Left forelimb (tissue), 1 donor: ENCODE data around the gene DDB1.
"Not testable (repeated sequence)": the region's sequence is repeated elsewhere in the genome, so short reads cannot be mapped to it uniquely, and the experiment has no call there.

Source experiments
- DNase-seq: peaks from one replicate; pipeline ENCODE4 v3.0.0-alpha.2; 2018; ENCODE audit warnings: low spot score

The DDB1 gene

DNA sequence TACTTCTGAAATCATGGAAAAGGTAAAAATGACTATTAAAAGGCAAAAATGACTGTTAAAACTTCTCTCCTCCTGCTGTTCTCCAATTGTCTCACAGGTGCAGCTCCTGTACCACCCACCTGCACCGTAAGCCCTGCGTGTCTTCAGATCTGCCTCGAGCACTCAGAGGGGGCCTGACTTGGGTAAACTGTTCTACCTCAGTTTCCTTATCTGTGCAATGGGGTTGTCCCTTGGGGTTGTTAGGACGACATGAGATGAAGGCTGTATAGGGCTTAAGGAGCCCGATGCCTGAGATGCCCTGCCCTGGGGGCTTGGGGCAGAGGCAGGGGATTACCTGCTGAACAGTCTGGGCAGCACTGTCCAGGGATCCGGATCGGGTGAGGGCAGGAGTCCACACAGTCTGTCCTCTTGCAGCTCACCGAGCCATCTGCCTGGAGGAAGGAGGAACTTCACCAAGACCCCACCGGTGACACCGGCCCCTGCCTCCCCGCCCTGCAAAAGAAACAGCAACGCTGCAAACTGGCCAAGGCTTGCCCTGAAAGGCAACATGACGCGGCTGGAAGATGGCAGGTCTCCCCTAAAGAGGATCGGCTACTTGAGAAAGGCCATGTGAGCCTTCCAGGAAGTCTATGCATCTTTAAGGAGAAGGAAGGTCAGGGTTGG is 64.2 kb downstream of the DDB1 start:
- no peak for DNase-seq

- no peak for DNase-seq
Observed at GRCh38 chr11:61267437-61267841, 65.5 kb downstream of the DDB1 start.

DNA sequence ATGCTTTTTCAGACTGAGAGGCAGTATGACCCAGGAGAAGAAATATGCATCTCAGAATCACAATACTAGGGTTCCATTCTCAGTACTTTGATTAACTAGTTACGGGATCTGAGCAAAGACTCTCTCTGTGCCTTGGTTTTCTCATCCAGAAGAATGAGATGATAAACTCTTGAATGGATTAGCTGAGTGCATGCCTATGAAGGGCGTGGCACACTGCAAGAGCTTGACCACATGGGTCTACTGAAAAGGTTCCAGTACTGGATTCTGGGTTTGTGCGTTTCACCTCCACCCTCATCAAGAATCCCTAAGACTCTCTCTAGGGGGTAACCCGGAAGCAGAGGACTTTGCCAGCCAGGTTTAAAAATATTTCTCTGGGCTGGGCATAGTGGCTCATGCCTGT is 66.3 kb downstream of the DDB1 start:
- no peak for DNase-seq

DNA sequence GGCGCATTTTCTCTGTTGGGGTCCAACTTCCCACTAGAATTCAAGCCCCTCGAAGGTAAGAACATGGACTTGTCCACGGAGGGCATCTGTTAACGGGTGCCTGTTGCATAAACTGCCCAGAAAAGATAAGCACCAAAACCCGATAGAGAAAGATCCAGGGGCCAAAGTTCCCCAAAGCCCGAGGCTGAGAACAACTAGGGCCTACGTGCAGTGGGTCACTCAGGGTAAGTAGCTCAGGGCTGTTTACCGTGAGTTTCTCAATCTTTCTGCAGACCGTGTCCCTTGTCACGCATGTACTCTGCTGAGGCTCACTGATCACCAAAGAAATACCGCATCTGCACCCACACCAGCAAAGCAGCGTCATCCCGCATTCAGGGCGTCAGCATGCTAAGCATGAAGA is 67.5 kb downstream of the DDB1 start:
- DNase-seq: no peak

GRCh38 chr11:61264795-61265194 is 68.1 kb downstream of the DDB1 start:
- DNase-seq: no peak

GRCh38 chr11:61264371-61264770 is 68.5 kb downstream of the DDB1 start:
- no peak for DNase-seq

DNA sequence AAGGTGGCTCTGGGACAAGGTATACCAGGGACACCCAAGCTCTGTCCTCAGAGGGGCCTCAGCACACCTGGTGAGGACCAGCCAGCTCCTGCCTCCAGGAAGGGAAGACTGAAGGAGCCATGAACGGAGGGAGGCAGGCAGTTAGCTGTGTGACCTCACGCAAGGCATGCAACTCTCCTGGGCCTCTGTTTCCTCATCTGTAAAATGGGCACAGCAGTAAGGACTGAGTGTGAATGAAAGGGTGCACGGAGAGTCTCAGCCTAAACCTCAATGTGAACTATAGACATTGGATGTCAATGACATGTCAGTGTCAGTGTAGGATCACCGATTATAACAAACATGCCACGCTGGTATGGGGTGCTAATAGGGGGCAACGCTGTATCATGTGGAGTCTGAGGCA is 73.5 kb downstream of the DDB1 start:
- no peak for DNase-seq

DNA sequence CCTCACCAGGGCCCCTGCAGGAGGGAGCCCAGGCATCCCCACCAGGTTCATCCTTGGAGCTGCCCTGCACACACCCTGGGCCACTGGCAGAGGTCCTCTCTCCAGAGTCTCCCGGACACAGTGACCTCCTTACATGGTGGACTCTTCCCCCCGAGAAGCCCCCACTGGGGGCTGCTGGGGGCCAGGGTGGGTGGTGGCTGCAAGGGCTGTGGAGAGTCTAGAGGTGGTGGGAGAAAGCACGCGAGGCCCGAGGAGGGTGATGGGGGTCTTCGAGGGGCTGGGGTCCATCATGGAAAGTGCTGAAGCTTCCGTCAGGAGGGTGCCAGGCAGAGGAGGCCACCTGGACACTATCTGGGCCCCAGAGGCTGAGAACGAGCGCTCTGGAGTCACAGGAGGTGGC is 74.4 kb downstream of the DDB1 start:
- DNase-seq: no peak

DNA sequence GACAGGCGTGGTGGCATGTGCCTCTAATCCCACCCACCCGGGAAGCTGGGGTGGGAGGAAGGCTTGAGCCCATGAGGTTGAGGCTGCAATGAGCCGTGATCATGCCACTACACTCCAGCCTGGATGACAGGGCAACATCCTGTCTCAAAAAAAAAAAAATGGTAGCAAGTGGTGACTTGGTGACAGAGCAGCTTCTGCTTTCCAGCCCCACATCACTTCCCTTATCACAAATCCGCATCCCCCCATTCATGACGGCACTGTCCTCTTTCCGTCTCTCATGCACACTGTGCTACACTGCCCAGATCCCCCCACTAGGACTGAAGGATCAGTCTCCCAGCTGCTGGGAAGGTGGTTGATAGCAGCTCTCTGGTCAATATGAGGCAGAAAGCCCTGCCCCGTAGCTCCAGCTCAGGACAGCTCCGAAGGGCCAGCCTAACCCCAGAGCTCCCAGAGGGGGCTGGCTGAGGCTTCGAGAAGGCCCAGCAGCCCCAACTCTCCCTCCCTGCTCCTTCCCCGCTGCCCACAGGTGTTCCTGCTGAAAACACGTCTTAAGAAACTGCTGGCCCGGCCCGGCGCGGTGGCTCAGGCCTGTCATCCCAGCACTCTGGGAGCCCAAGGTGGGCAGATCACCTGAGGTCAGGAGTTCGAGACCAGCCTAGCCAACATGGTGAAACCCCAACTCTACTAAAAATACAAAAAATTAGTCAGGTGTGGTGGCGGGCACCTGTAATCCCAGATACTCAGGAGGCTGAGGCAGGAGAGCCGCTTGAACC is 76.0 kb downstream of the DDB1 start:
- DNase-seq: no peak

- no peak for DNase-seq
Observed at GRCh38 chr11:61254403-61255025, 78.4 kb downstream of the DDB1 start.

DNA sequence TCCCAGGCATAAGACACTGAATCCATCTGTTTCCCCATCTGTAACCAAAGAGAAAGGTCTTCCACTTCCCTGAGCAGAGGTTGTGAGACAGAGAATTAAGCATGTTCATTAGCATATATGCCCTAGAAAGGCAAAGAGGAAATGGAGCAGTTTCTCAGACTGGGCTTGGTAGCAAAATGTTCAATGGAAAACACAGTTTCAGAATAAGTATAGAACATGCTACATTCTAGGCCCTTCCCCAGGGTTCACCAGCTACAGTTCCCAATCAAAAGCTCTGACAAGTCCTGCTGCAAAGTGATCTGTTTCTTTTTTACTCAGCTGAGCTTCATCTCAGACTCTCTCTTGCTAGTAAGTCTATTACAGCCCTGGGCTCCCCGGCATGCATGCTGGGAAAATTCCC is 80.6 kb downstream of the DDB1 start:
- DNase-seq: not testable (repeated sequence)

DNA sequence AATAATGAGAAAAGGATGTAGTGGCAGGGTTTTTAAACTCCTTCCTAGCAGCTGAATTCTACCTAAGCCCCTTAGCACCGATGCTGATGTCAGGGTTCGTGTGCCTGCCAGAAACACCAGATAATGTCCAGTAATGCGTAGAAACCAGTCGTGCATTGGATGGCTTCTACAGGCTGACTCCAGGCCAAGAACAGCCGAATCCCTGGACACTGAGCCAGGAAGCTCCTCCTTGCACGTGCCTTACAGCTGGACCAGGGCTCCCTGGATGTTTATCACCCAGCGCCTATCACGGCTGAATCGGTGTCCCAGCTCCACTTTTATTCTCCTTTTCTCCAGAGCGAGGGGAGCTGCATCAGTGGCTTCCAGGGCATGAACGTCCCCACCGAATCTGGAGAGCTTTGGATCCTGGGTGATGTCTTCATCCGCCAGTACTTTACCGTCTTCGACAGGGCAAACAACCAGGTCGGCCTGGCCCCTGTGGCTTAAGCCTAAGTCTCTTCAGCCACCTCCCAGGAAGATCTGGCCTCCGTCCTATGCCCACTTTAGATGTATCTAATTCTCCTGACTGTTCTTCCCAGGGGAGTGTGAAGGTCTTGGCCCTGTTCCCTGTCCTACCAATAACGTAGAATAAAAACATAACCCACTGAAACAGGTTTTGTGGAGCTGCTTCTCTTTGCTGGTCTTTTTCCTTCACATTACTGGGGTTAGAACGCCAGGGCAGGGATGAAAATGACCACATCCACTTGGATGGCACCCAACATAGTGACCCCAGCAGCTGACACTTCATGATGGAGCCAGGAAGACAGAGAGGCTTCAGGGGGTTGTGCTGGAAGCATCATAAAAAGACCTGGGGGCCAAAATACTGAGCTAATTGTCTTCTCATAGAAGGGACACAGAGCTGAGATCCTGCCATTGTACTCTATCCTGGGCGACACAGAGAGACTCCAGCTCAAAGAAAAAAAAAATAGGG is 81.8 kb downstream of the DDB1 start:
- peak; percentile 81 for DNase-seq
